ENCODE data around the gene FGFBP2.
"Not testable (repeated sequence)": the region's sequence is repeated elsewhere in the genome, so short reads cannot be mapped to it uniquely, and the experiment has no call there.

FGFBP2 gene

DNA sequence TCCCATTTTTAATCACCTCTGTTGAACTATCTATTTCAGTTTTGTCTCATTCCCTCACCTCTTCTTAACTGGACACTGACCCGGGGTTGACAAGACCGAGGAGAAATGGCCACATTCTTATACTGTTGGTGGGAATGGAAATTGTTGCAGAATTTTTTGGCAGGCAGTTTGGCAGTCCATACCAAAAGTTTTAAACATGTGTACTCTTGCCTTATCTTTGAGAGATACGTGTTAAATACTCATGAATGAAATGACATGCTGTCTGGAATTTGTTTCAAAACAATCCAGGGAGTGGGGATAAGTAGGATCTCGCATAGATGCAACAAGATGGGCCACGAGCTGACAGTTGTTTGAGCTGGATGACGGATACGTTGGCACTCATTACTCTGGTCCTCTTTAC, 36.5 kb downstream of the FGFBP2 start:
- no peak for DNase-seq

DNA sequence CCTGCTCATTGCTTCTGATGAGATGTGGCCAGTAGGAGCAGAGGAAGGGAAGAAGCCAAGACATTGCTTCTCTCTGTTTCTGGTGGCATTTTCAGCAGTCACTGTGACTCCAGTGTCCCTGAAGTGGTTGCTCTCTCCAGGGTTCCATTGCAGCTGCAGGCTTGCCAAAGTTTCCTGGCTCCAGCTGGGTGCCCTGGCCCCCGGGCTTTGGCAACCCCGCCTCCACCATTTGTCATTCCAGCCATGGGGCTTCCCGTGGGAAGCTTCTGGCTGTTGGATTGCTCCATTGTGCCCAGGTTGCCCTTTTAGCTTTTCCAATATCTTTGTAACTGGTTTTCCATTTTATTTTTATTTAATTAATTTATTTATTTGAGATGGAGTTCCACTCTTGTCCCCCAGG, 37.1 kb downstream of the FGFBP2 start:
- DNase-seq, result no peak

DNA sequence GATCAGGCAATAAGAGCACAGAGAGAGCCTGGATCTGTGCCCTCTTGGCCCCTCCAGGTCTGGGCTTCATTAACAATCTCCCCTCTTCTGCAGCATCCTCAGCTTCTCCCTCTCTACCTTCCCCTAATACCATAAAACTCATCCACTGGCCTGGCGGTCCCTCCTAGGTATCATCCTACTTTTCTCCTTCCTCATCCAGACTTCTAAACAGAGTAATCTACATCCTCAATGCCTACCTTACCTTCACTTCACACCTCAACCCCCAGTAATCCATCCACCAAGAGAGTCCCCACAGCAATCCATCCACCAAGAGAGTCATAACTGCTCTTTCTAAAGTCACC, 41.4 kb downstream of the FGFBP2 start:
- no peak for DNase-seq

DNA sequence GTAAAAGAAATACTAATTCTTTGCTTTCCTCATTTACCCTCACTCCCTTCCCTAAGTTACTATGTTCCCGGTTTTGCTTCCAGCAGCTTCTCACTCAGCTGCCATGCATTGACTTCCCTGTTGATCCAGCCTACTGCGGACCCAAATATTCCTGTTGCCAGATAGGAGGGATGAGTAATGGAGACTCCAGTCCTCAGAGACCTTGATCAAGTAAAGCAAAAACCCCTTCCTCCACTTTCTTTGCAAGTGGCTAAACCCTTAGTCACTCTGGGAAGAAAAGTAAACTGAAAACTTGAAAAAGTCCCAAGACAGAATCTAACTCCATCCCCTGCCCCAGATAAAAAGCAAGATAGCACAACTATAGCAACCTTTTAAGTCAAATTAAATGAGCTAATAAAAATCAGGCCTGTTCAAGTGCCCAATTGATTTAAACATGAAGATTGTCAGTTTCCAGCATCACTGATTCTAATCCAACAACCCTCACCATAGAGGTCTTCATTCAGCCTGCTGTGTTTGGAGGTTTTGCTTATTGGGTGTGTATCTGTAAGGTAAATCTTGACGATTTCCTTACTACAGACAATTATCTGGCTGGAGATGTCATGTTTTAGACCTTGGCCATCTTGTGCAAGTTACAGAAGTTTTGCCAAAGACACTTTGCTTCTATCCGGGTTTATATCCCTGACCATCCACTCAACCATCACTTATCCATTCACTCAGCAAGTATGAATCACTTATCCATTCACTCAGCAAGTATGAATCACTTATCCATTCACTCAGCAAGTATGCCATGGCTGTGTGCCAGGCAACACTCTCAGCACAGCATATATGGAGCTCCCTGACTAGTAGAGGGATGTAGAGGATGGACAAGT, 42.0 kb downstream of the FGFBP2 start:
- no peak for DNase-seq

DNA sequence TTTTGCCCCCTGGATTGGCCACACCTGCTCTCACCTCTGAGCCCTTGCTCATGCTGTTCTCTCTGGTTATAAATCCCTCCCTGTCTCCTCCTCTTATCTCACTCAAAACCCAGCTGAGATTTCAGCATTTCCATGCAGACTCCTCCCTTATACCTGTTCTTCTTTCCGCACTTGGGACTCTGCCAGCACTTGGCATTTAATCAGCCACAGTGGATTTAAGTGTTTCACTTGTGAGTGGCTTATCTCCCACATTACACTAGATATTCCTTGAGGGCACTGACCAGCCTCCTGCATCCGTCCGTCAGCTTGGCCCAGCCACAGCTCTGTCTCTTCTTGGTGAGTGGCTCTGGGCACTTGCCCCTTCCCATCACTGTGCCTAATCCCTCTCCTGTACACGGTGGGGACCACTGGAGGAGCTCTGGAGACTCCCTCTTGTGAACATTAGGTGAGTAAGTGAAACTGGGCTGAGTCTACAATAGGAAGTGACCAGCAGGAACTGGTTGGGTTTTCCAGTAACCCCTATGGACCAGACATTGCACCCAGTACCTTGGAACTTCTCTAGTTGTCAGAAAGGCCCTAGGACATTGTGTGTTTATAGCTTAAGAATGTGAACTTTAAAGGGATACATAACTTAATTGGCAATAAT, 44.4 kb downstream of the FGFBP2 start:
- DNase-seq, result no peak

DNA sequence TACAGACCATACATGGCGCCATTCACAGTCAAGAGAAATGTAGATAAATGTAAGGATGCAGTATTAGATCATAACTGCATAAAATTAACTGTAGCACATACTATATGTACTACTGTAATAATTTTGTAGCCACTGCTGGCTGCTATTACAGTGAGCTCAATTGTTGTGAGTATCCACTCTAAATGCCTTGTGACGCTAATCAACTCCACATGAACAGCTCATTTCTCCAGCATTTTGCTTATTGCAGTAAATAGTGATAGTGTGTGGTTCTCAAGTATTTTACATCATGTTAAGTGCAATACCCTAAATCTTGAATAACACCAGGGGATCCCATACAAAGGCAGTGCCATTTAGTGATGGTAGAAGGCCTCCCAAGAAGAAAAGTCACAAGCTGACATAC, 45.7 kb downstream of the FGFBP2 start:
- no peak for DNase-seq

DNA sequence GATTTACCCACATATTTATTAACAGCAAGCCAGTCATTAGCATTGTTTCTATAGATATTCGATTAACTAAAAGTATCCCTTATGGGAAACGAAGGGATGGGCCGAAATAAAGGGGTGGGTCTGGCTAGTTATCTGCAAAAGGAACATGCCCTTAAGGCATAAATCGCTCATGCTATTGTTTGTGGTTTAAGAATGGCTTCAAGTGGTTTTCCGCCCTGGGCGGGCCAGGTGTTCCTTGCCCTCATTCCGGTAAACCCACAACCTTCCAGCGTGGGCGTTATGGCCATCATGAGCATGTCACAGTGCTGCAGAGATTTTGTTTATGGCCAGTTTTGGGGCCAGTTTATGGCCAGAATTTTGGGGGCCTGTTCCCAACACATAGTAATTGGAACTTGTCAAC, 46.6 kb downstream of the FGFBP2 start:
- not testable (repeated sequence) for DNase-seq

DNA sequence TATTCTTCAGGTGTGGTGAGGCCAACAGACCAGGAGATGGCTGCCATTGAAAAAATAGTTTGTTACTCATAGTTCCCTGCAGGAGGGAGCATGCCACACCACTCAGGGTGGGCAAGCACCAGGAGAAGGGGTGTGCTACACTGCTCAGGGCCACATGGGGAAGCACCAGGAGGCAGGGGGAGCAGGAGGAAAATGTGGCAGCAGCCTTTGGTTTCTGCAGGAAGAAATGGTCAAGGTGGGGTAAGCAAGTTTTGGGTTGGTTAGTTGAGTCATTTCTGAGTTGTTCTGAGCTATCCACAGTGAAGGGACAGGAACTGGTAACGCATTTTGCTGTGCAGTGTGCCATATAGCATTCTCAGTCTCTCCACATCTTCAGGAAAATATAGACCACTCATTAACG, 48.2 kb downstream of the FGFBP2 start:
- no peak for DNase-seq

DNA sequence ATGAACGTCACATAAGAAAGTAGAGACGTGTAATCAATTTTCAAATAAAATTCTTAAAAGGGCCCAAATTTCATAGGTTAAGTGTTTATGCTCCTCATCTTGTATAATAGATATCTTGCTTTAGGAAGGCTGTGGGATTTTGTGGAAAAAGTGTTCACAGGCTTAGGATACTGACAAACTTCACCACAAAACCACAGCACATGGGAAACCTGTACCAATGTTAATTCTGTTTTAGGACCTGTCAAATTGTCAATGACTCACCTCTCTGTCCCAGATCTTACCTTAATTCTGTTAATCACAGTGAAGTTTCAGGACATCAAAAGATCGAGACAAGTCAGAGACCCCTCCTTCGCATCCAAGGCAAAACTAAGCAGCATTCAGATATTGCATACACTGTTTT, 48.7 kb downstream of the FGFBP2 start:
- DNase-seq, result no peak

DNA sequence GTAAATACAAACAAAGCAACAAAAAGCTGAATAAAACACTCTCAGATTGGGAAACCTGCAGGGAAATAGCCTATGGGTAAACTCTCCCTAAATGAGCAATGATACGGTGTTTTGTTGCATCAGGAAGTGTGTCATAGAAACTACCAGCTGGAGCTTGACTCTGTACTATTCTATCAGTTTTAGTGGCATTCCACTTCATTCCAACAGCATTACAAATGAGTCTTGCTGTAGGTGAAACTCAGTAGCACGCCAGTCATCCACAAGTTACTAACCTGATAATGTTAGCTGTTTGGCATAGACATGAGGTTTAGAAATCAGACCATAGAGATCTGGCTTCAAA, 49.4 kb downstream of the FGFBP2 start:
- no peak for DNase-seq

DNA sequence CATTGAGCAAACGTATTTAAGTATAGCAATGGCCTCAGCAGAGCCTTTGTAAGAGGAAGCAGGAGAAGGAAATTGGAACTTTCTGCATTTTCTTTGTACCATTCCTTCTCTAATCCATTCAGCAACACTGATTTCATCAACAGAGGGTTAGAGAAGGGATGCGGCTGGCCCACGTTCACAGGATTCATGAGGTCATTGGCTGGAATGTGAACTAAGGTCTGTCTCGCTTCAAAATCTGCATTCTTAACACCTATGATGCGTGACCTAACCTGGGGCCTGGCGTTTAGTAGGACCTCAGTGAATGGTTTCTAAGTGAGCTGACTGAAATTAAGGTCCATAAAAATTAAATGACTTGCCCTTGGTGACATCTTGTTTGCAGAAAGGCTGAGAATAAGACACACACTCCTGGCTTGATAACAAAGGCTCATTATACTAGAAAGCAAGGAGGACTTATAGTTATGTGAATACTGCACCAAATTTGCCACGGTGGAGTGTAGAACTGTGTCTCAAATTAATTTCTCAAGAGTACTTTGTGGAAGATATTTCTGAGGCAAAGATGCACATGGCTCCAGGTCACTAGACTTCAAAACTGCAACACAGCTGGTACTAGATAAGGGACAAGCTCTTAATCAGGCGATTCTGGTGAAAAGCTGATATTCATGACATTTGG, 49.9 kb downstream of the FGFBP2 start:
- DNase-seq, result no peak

DNA sequence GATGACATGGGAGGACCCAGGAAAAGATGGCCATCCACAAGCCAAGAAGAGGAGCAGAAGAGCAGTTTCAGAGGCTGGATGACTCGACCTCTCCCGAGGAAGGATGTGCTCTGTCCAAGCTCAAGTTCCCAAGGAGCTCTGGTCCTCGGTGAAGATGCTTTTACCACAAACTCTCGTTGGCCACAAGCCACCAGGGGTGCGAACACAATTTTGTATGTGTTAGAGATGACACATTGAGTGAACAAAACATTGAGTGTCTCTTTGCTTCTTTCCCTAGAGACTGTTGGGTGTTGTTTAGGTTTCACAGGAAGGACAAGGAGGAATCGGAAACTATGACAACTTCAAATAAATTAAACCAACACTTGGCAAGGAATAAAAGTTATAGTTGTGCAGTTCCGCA, 50.7 kb downstream of the FGFBP2 start:
- DNase-seq, result no peak

All from activated naive CD4-positive, alpha-beta T cell treated with anti-CD3 and anti-CD28 coated beads, Interleukin-2, amount 50 U/mL, for 16 hours (primary cell).